ENCODE results near the gene NR2E1. TPM values are rescaled to one million over a fixed set of nuclear protein-coding genes. Genes with fewer than 3 reads are reported as not detected.

NR2E1 gene
- total and polyA plus RNA-seq, 10 of the 15 experiments (the other 5 are each of a cell fraction or from before 2014, with no cell fraction given) = not detected

- H3K4me1 ChIP-seq (ENCODE audit: control insufficient read depth, insufficient read depth, low read length) = no peaks in the 10 kb centered on the region
- H2AFZ ChIP-seq (ENCODE audit: control insufficient read depth, low read depth, low read length) = no peak overlapping the region
- H3K4me3 ChIP-seq = no peak overlapping the region
- H3K27ac ChIP-seq (ENCODE audit: control insufficient read depth, insufficient read depth) = no peak overlapping the region
- TF ChIP-seq ZNF384 (IDR thresholded peaks at IDR 0.05; ENCODE audit: borderline replicate concordance, low read depth, low read length) (no peak), IKZF1 (conservative IDR thresholded peaks at IDR 0.05) (no peak), CEBPB (IDR thresholded peaks at IDR 0.05; ENCODE audit: borderline replicate concordance in 1 of 2, low read depth in 2 of 2, low read length in 2 of 2) (no peak), STAT1 (conservative IDR thresholded peaks at IDR 0.05) (no peak), ZNF274 (IDR thresholded peaks at IDR 0.05; ENCODE audit: insufficient read depth, insufficient read length) (no peak), NR2C2 (IDR thresholded peaks at IDR 0.05; ENCODE audit: borderline replicate concordance, control insufficient read depth, insufficient read length, low read depth) (no peak), CREM (IDR thresholded peaks at IDR 0.05; ENCODE audit: low read depth) (no peak), MLLT1 (IDR thresholded peaks at IDR 0.05) (no peak), MTA3 (IDR thresholded peaks at IDR 0.05; ENCODE audit: borderline replicate concordance, low read length) (no peak), CREB1 (IDR thresholded peaks at IDR 0.05; ENCODE audit: low read depth) (no peak), CHD1 (IDR thresholded peaks at IDR 0.05; ENCODE audit: low read depth, low read length) (no peak), RFX5 (IDR thresholded peaks at IDR 0.05; ENCODE audit: low read depth, low read length) (no peak), BHLHE40 (IDR thresholded peaks at IDR 0.05; ENCODE audit: borderline replicate concordance in 1 of 2, low read depth in 2 of 2, low read length in 1 of 2) (no peak), SIX5 (IDR thresholded peaks at IDR 0.05; ENCODE audit: low read depth, low read length, severe bottlenecking) (no peak), USF1 (IDR thresholded peaks at IDR 0.05; ENCODE audit: borderline replicate concordance, extremely low read length, insufficient read depth, low read depth, low read length) (no peak), FOS (IDR thresholded peaks at IDR 0.05; ENCODE audit: borderline replicate concordance, extremely low read depth, insufficient read length) (no peak), TARDBP (IDR thresholded peaks at IDR 0.05; ENCODE audit: borderline replicate concordance) (no peak)
- no peaks in the 10 kb centered on the region for H3K27me3 ChIP-seq (replicated peaks in 1 of 2; ENCODE audit: control insufficient read depth in 2 of 2, insufficient read depth in 2 of 2, low read length in 1 of 2)
- BruUV-seq (replicated peaks) = no TSS peak
- no peak for FAIRE-seq
- ChIA-PET POLR2A (no interaction called here), SMC1A (ENCODE audit: uncharacterized antibody, unreplicated experiment) (no interaction called here), RAD21 (ENCODE audit: unreplicated experiment) (no interaction called here), CTCF (no interaction called here)
- intact Hi-C loops (cut with micrococcal nuclease; ENCODE audit: unreplicated experiment) (no loop called here), in situ Hi-C loops (cut with MboI) (no loop called here)
- no peak overlapping the region for H3K9ac ChIP-seq (ENCODE audit: control insufficient read depth, insufficient read depth, low read length)
- H4K20me1 ChIP-seq (ENCODE audit: control insufficient read depth, insufficient read depth) = no peaks in the 10 kb centered on the region
- H3K79me2 ChIP-seq (ENCODE audit: control insufficient read depth, insufficient read depth, low read length) = no peaks in the 10 kb centered on the region; the same call in 1 of the 2 replicates
- H3K36me3 ChIP-seq (ENCODE audit: control insufficient read depth in 2 of 2, insufficient read depth in 2 of 2, low read length in 1 of 2) = peaks cover 0 to 14% of the 10 kb centered on the region in 2 experiments; a peak in 3 of 4 replicates
- no peak overlapping the region for H3K4me2 ChIP-seq (ENCODE audit: control insufficient read depth, insufficient read depth)
- WGBS (ENCODE audit: insufficient coverage, insufficient replicate concordance, low lambda C conversion rate, missing lambda C conversion rate) = 0% methylated on average over 1 of the region's 1 CpG
- no peak for ATAC-seq
- no peak for DNase-seq (ENCODE audit: low read depth, low spot score)
- no peaks in the 10 kb centered on the region for H3K9me3 ChIP-seq (replicated peaks; ENCODE audit: control insufficient read depth, insufficient read depth, low read length)
These were observed 56.7 kb downstream of the NR2E1 start for GRCh38 chr6:108222504-108222903.

Measured in GM12878 (cell line).